DOHH2 (cell line): Measurements from ENCODE around the gene SPTBN2.

Source experiments
- H3F3A ChIP-seq: fragments of 200-600 bp; sonication (generic), shearing (Covaris generic); 2 replicates; pipeline ENCODE4 v1.6.0; 2016; ENCODE audit warnings: antibody characterized with exemption, mild to moderate bottlenecking; ENCODE audit not compliant: control insufficient read depth, insufficient read depth
- H3K27ac ChIP-seq: fragments of 200-600 bp; sonication (generic); 2 replicates; pipeline ENCODE4 v1.5.1; 2014; ENCODE audit warnings: low read depth, mild to moderate bottlenecking, low read length, moderate library complexity
- H3K27me3 ChIP-seq: fragments of 200-600 bp; sonication (generic); 2 replicates; pipeline ENCODE4 v1.6.1; 2014; ENCODE audit warnings: mild to moderate bottlenecking, low read length, mixed read lengths; ENCODE audit not compliant: control insufficient read depth
- H3K36me3 ChIP-seq: fragments of 200-600 bp; sonication (generic); 2 replicates; pipeline ENCODE4 v1.6.1; 2014; ENCODE audit warnings: mild to moderate bottlenecking, low read length, moderate library complexity, mixed read lengths; ENCODE audit not compliant: control insufficient read depth
- H3K4me1 ChIP-seq: fragments of 200-600 bp; sonication (generic); 2 replicates; pipeline ENCODE4 v1.6.1; 2014; ENCODE audit warnings: mild to moderate bottlenecking, low read length, mixed read lengths; ENCODE audit not compliant: control insufficient read depth
- H3K4me2 ChIP-seq: fragments of 200-600 bp; sonication (generic); 2 replicates; pipeline ENCODE4 v1.6.0; 2014; ENCODE audit warnings: mild to moderate bottlenecking, low read length, moderate library complexity
- H3K4me3 ChIP-seq: fragments of 200-600 bp; sonication (generic); 2 replicates; pipeline ENCODE4 v1.5.1; 2014; ENCODE audit warnings: mild to moderate bottlenecking, low read length, mixed read lengths
- H3K79me2 ChIP-seq: fragments of 200-600 bp; sonication (generic); 2 replicates; pipeline ENCODE4 v1.6.1; 2014; ENCODE audit warnings: mild to moderate bottlenecking, low read length, mixed read lengths; ENCODE audit not compliant: control insufficient read depth
- H3K9me2 ChIP-seq: fragments of 200-600 bp; sonication (generic); replicated peaks from 2 replicates; pipeline ENCODE4 v1.6.1; 2014; ENCODE audit warnings: mild to moderate bottlenecking, low read length, mixed read lengths; ENCODE audit not compliant: control insufficient read depth
- H3K9me3 ChIP-seq: fragments of 200-600 bp; sonication (generic); 2 replicates; pipeline ENCODE4 v1.6.1; 2014; ENCODE audit warnings: antibody characterized with exemption, low read length, mixed read lengths; ENCODE audit not compliant: control insufficient read depth, insufficient read depth
- H4K20me1 ChIP-seq: fragments of 200-600 bp; sonication (generic); 2 replicates; pipeline ENCODE4 v1.6.0; 2014; ENCODE audit warnings: low read depth, mild to moderate bottlenecking, antibody characterized with exemption, low read length, moderate library complexity; ENCODE audit not compliant: control insufficient read depth, insufficient read depth
- CTCF ChIP-seq: fragments of 200-600 bp; sonication (generic); IDR thresholded peaks from one replicate; pipeline ENCODE4 v1.5.1; 2014; ENCODE audit warnings: antibody characterized with exemption, mild to moderate bottlenecking, low read depth, low read length; ENCODE audit not compliant: poor library complexity, severe bottlenecking
- EZH2phosphoT487 ChIP-seq: fragments of 200-600 bp; sonication (generic); IDR thresholded peaks from 2 replicates; pipeline ENCODE4 v1.6.1; 2017; ENCODE audit warnings: borderline replicate concordance, mild to moderate bottlenecking, antibody characterized with exemption, low read length, moderate library complexity, mixed read lengths

The SPTBN2 gene

GRCh38 chr11:66683877-66684276 is 45.1 kb downstream of the SPTBN2 start:
- no peaks in the 10 kb centered on the region for H3F3A ChIP-seq
- H3K79me2 ChIP-seq, result no peaks in the 10 kb centered on the region
- no peak overlapping the region for H3K4me2 ChIP-seq
- no peaks in the 10 kb centered on the region for H3K27me3 ChIP-seq
- H3K9me3 ChIP-seq, result no peaks in the 10 kb centered on the region
- no peaks in the 10 kb centered on the region for H4K20me1 ChIP-seq
- no peaks in the 10 kb centered on the region for H3K9me2 ChIP-seq
- no peak overlapping the region for H3K4me3 ChIP-seq
- TF ChIP-seq CTCF, result no peak
- peaks cover 23% of the 10 kb centered on the region; the same call in 1 of the 2 replicates for H3K36me3 ChIP-seq
- H3K4me1 ChIP-seq, result no peaks in the 10 kb centered on the region
- no peak overlapping the region for H3K27ac ChIP-seq

GRCh38 chr11:66680966-66681645 is 47.9 kb downstream of the SPTBN2 start:
- H3K4me3 ChIP-seq, result no peak overlapping the region
- H4K20me1 ChIP-seq, result no peaks in the 10 kb centered on the region
- no peak for TF ChIP-seq CTCF
- H3K4me2 ChIP-seq, result no peak overlapping the region
- peaks cover 18% of the 10 kb centered on the region for H3K79me2 ChIP-seq
- peaks cover 13% of the 10 kb centered on the region for H3K36me3 ChIP-seq
- H3K27me3 ChIP-seq, result no peaks in the 10 kb centered on the region
- peaks cover 17% of the 10 kb centered on the region for H3K4me1 ChIP-seq
- H3K9me3 ChIP-seq, result no peaks in the 10 kb centered on the region
- peaks cover 5% of the 10 kb centered on the region for H3F3A ChIP-seq
- no peaks in the 10 kb centered on the region for H3K9me2 ChIP-seq
- no peak overlapping the region for H3K27ac ChIP-seq

- H3K79me2 ChIP-seq, result peaks cover 46% of the 10 kb centered on the region
- peak within 1 kb of the TSS; percentile 83 for H3K4me3 ChIP-seq
- peaks cover 44% of the 10 kb centered on the region for H3K4me1 ChIP-seq
- H3K4me2 ChIP-seq, result peak within 1 kb of the TSS; percentile 100
- peaks cover 31% of the 10 kb centered on the region for H3K36me3 ChIP-seq
- no peaks in the 10 kb centered on the region for H3K9me2 ChIP-seq
- H4K20me1 ChIP-seq, result no peaks in the 10 kb centered on the region
- peaks cover 16% of the 10 kb centered on the region for H3F3A ChIP-seq
- no peaks in the 10 kb centered on the region for H3K27me3 ChIP-seq
- TF ChIP-seq EZH2phosphoT487 (no peak), CTCF (no peak)
- no peaks in the 10 kb centered on the region for H3K9me3 ChIP-seq
- H3K27ac ChIP-seq, result peak within 1 kb of the TSS; percentile 88
Measured at GRCh38 chr11:66677599-66678375, 51.2 kb downstream of the SPTBN2 start, which contains the start of gene RBM4B. TSS of gene RBM4B (minus strand) at chr11:66677887. CDS start at chr11:66677079, 808 bp downstream.
